ENCODE results near the gene TTBK2. TPM values are rescaled to one million over a fixed set of nuclear protein-coding genes. Genes with fewer than 3 reads are reported as not detected.

The TTBK2 gene
- total RNA-seq, 1 experiment from 2014 or later: 10.6 TPM

- H3K27ac ChIP-seq (ENCODE audit: insufficient read length, low read depth, low read length): no peak overlapping the region
- H2BK5ac ChIP-seq (ENCODE audit: insufficient read length, low read length): no peak overlapping the region
- no peaks in the 10 kb centered on the region for H3K79me2 ChIP-seq (ENCODE audit: insufficient read depth, low read length)
- H3K18ac ChIP-seq (ENCODE audit: insufficient read length, low read depth, low read length): no peak overlapping the region
- no peak overlapping the region for H4K5ac ChIP-seq (ENCODE audit: insufficient read length, low read depth, low read length)
- H3K4me2 ChIP-seq (ENCODE audit: insufficient read depth, insufficient read length, low read length): no peak overlapping the region
- H3K27me3 ChIP-seq (ENCODE audit: insufficient read depth, low read length): no peaks in the 10 kb centered on the region
- H3K23ac ChIP-seq (ENCODE audit: insufficient read length, low read depth, low read length): no peak overlapping the region
- no peak overlapping the region for H2BK20ac ChIP-seq (ENCODE audit: low read depth, low read length, poor library complexity, severe bottlenecking)
- Mint-ChIP-seq H3K27me3 (ENCODE audit: low read depth) (no peaks in the 10 kb centered on the region), H3K4me1 (no peaks in the 10 kb centered on the region), H3K9me3 (peaks cover 0 to 2% of the 10 kb centered on the region in 2 experiments; a peak in 1 of 5 replicates), H3K4me3 (no peak overlapping the region), H3K36me3 (ENCODE audit: insufficient read depth in 1 of 3, low read depth in 3 of 3) (peaks cover 4 to 10% (median 5%) of the 10 kb centered on the region in 3 experiments; a peak in 3 of 7 replicates), H3K27ac (no peak overlapping the region)
- no peak for DNase-seq
- H3K9ac ChIP-seq (ENCODE audit: extremely low read depth, insufficient read length, low read length): no peak overlapping the region
- H2BK15ac ChIP-seq (ENCODE audit: low read depth, low read length): no peak overlapping the region
- H3K9me3 ChIP-seq (ENCODE audit: control insufficient read depth, low read depth, low read length): no peaks in the 10 kb centered on the region
- TF ChIP-seq, protein P1, sequence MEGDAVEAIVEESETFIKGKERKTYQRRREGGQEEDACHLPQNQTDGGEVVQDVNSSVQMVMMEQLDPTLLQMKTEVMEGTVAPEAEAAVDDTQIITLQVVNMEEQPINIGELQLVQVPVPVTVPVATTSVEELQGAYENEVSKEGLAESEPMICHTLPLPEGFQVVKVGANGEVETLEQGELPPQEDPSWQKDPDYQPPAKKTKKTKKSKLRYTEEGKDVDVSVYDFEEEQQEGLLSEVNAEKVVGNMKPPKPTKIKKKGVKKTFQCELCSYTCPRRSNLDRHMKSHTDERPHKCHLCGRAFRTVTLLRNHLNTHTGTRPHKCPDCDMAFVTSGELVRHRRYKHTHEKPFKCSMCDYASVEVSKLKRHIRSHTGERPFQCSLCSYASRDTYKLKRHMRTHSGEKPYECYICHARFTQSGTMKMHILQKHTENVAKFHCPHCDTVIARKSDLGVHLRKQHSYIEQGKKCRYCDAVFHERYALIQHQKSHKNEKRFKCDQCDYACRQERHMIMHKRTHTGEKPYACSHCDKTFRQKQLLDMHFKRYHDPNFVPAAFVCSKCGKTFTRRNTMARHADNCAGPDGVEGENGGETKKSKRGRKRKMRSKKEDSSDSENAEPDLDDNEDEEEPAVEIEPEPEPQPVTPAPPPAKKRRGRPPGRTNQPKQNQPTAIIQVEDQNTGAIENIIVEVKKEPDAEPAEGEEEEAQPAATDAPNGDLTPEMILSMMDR (conservative IDR thresholded peaks at IDR 0.05): no peak
- WGBS (ENCODE audit: extremely low coverage, insufficient read length, low lambda C conversion rate): no CpG with 5 or more reads among the region's 1 CpG
- no peaks in the 10 kb centered on the region for H4K20me1 ChIP-seq (ENCODE audit: control insufficient read depth, insufficient read depth, insufficient read length)
- H3K79me1 ChIP-seq (ENCODE audit: insufficient read depth, low read depth, low read length, poor library complexity, severe bottlenecking): no peaks in the 10 kb centered on the region
- H2BK120ac ChIP-seq (ENCODE audit: low read depth, low read length, poor library complexity, severe bottlenecking): no peak overlapping the region
- no peak overlapping the region for H3K4ac ChIP-seq (ENCODE audit: low read depth, low read length)
- no peak overlapping the region for H3K14ac ChIP-seq (ENCODE audit: insufficient read depth, low read length)
- H2BK12ac ChIP-seq (ENCODE audit: insufficient read length, low read depth, low read length): no peak overlapping the region
- no peaks in the 10 kb centered on the region for H3K4me1 ChIP-seq (ENCODE audit: insufficient read depth, low read length)
- no peaks in the 10 kb centered on the region for H3K23me2 ChIP-seq (ENCODE audit: insufficient read length, low read depth, low read length, poor library complexity, severe bottlenecking)
- H4K91ac ChIP-seq (ENCODE audit: insufficient read length, low read depth, low read length): no peak overlapping the region
- no peak overlapping the region for H4K8ac ChIP-seq (replicated peaks; ENCODE audit: insufficient read length, low read depth, low read length)
- H2AK5ac ChIP-seq (ENCODE audit: insufficient read length, low read length): no peak overlapping the region
- H3T11ph ChIP-seq (ENCODE audit: low read length): no peak overlapping the region
- H2AFZ ChIP-seq (ENCODE audit: low read length): no peak overlapping the region
- no peak overlapping the region for H3K56ac ChIP-seq (ENCODE audit: insufficient read length, low read depth, low read length)
Measured at GRCh38 chr15:42836251-42836650, 84.3 kb downstream of the TTBK2 start.

Data from H9 (cell line).